ENCODE measurements around the gene AMBP. TPM values are rescaled to one million over a fixed set of nuclear protein-coding genes. Genes with fewer than 3 reads are reported as not detected.

The AMBP gene
- total RNA-seq, 1 experiment from 2014 or later: not detected

DNA sequence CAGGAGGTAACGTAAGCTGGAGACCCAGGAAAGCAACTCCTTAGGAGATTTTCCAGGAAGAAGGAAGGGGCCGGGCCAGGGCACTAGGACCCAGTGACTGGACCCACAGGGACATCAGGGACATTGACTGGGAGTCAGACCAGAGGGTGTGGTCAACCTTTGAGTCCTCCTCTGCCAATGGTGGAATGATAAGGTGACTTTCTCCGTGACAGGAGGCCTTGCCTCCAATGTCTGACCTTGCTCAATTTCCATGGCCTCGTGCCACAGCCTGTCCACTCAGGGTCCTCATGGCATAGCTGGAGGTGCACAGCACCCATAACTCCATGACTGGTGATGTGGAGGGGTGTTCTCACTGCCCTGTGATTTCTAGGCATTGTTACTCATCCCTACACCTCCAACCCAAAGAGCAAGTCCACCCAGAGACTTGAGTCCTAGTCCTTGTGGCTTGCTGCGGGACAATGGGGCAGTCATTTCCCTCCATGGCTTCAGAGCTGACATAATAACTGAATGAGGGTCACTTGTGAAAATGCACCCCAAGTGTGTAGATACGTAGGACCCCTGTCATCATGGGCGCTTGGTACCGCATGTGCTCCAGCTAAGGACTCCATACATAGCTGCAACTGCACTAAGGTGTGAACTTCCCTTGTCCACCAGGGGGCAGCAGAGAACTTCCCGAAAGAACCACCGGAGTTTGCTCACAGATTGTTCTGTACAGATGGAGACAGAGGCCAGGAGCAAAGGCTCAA is 4.1 kb upstream of the AMBP start:
- H3K4me3 ChIP-seq (ENCODE audit: low read length): no peak overlapping the region
- no peak overlapping the region for H3K9ac ChIP-seq (ENCODE audit: low read length)
- no peaks in the 10 kb centered on the region for H3K36me3 ChIP-seq (ENCODE audit: insufficient read depth, low read length)
- no peaks in the 10 kb centered on the region for H3K9me2 ChIP-seq (replicated peaks; ENCODE audit: insufficient read depth, low read length)
- peak; percentile 94 for DNase-seq
- H2AFZ ChIP-seq (ENCODE audit: low read length): no peak overlapping the region
- H3K4me2 ChIP-seq (ENCODE audit: low read depth, low read length, poor library complexity, severe bottlenecking): no peak overlapping the region
- no peaks in the 10 kb centered on the region for H3K9me3 ChIP-seq (ENCODE audit: low read length)
- H3K79me2 ChIP-seq (ENCODE audit: low read length): no peaks in the 10 kb centered on the region
- no peaks in the 10 kb centered on the region for H3K27me3 ChIP-seq (ENCODE audit: low read length)
- H3K27ac ChIP-seq (ENCODE audit: low read length): no peak overlapping the region
- no peaks in the 10 kb centered on the region for H3K4me1 ChIP-seq (ENCODE audit: low read length)
- no peaks in the 10 kb centered on the region for H4K20me1 ChIP-seq (ENCODE audit: insufficient read depth, low read depth, low read length)

DNA sequence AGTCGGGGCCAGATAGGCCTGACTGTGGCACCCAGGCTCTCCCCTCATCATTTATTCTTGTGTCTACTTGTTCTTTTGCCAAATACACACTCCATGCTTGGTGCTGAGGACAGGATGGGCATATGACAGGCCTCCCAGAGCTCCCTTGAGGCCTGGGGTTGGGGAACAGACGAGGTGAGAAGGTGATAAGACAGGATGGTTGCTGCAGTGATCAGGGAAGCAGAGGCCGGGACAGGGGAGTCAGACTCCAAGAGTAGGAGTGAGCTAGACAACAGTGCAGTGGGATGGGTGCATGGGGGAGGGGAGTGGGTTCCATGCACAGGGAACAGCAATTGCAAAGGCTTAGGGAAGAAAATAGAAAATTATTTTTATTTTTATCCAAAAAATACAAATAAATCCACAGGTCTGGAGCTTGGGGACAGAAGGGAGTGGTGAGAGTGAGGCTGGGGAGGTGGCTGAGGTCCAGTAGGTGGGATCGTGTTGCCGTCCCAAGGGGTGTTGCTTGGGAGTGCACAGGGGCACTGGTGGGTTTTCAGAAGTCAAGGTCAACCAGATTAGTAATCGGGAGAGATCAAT is 3.4 kb upstream of the AMBP start:
- Histone ChIP-seq H3K27me3 (ENCODE audit: low read length) (no peaks in the 10 kb centered on the region), H3K9me2 (replicated peaks; ENCODE audit: insufficient read depth, low read length) (no peaks in the 10 kb centered on the region), H3K4me3 (ENCODE audit: low read length) (no peak overlapping the region), H2AFZ (ENCODE audit: low read length) (no peak overlapping the region), H3K9me3 (ENCODE audit: low read length) (no peaks in the 10 kb centered on the region), H3K27ac (ENCODE audit: low read length) (no peak overlapping the region), H3K4me2 (ENCODE audit: low read depth, low read length, poor library complexity, severe bottlenecking) (no peak overlapping the region), H4K20me1 (ENCODE audit: insufficient read depth, low read depth, low read length) (no peaks in the 10 kb centered on the region), H3K9ac (ENCODE audit: low read length) (no peak overlapping the region), H3K79me2 (ENCODE audit: low read length) (no peaks in the 10 kb centered on the region), H3K36me3 (ENCODE audit: insufficient read depth, low read length) (no peaks in the 10 kb centered on the region), H3K4me1 (ENCODE audit: low read length) (no peaks in the 10 kb centered on the region)
- no peak for DNase-seq

DNA sequence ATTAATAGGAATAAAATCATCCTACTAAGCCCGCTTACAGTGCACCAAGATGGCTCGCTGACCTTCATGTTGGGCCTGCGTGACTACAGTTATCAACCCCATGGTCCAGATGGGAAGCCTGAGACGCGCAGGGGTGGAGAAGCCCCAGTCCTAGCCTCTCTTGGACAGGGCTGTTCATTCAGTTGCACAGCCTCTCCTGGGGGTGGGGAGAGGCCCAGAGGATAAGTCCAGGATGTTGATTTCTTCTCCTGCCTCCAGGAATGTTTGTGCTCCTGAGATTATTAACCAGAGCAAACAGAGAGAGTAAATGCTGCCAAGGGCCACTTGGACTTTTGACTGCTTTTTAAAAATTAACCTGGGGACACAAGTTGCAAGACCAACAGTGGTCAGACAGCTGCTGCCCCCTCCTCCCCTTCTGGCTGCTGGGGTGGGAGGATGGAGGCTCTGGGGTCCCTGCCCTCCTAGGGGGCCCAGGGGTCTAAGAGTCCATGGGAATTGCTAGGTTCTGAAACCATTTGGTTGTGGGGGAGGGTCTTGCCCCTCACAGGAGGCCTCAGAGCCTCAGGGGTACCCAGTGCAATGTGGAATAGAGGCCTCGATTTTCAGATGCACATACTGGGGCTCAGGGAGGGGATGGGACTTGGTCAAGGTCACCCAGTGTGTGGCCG is 2.8 kb upstream of the AMBP start:
- no peaks in the 10 kb centered on the region for H3K4me1 ChIP-seq (ENCODE audit: low read length)
- no peak overlapping the region for H2AFZ ChIP-seq (ENCODE audit: low read length)
- H3K9ac ChIP-seq (ENCODE audit: low read length): no peak overlapping the region
- H3K4me3 ChIP-seq (ENCODE audit: low read length): no peak overlapping the region
- no peaks in the 10 kb centered on the region for H3K9me3 ChIP-seq (ENCODE audit: low read length)
- no peak overlapping the region for H3K27ac ChIP-seq (ENCODE audit: low read length)
- H3K27me3 ChIP-seq (ENCODE audit: low read length): no peaks in the 10 kb centered on the region
- H3K4me2 ChIP-seq (ENCODE audit: low read depth, low read length, poor library complexity, severe bottlenecking): no peak overlapping the region
- DNase-seq: no peak
- H3K9me2 ChIP-seq (replicated peaks; ENCODE audit: insufficient read depth, low read length): no peaks in the 10 kb centered on the region
- H4K20me1 ChIP-seq (ENCODE audit: insufficient read depth, low read depth, low read length): no peaks in the 10 kb centered on the region
- H3K79me2 ChIP-seq (ENCODE audit: low read length): no peaks in the 10 kb centered on the region
- H3K36me3 ChIP-seq (ENCODE audit: insufficient read depth, low read length): no peaks in the 10 kb centered on the region

DNA sequence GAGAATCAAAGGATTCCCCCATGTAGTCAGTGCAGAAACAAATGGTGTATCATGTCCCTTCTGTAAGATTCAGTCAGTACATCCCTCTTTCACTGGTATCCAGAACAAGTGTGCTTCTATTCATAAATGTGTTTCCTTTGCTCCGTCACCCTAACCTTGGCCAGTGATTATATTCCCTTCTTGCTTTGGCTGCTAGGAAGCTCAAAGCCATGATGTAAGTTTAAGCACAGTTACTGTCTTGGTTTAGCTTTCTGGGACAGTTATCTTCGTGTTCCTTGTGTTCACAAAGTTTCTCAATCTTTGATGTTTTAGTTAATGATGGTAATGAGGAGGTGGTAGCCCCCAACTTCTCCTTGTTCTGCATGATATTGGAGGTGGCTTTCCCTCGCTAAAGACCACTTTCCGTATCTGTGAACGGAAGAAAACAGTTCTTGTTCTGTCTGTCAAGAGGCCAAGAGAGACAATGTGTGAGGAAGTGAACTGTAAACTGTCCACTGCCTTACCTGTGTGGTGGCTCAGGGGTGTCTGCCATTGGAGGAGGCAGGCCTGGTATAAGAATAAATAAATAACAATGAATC is 2.2 kb upstream of the AMBP start:
- no peak for DNase-seq
- Histone ChIP-seq H3K9me3 (ENCODE audit: low read length) (no peaks in the 10 kb centered on the region), H3K9ac (ENCODE audit: low read length) (no peak overlapping the region), H3K4me2 (ENCODE audit: low read depth, low read length, poor library complexity, severe bottlenecking) (no peak overlapping the region), H4K20me1 (ENCODE audit: insufficient read depth, low read depth, low read length) (no peaks in the 10 kb centered on the region), H3K79me2 (ENCODE audit: low read length) (no peaks in the 10 kb centered on the region), H3K27me3 (ENCODE audit: low read length) (no peaks in the 10 kb centered on the region), H3K27ac (ENCODE audit: low read length) (no peak overlapping the region), H2AFZ (ENCODE audit: low read length) (no peak overlapping the region), H3K4me1 (ENCODE audit: low read length) (no peaks in the 10 kb centered on the region), H3K4me3 (ENCODE audit: low read length) (no peak overlapping the region), H3K36me3 (ENCODE audit: insufficient read depth, low read length) (no peaks in the 10 kb centered on the region), H3K9me2 (replicated peaks; ENCODE audit: insufficient read depth, low read length) (no peaks in the 10 kb centered on the region)

DNA sequence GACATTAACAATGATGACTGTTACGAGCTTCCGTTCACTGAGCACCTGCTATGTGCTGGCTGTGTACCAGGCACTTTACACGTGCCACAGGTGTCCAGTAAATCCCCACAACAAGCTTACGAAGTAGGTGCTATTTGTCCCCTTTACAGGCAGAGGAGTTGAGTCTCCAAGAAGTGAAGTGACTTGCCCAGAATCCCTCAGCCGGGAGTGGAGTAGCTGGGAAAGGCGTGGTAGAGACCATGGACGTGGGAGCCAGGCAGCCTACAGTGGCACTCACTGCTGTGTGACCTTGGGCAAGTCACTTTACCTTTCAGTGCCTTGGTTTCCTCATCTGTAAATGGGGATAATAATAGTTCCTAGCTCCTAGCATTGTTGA is 669 bp upstream of the AMBP start:
- Histone ChIP-seq H3K4me2 (ENCODE audit: low read depth, low read length, poor library complexity, severe bottlenecking) (no peak overlapping the region), H3K4me3 (ENCODE audit: low read length) (no peak overlapping the region), H3K27ac (ENCODE audit: low read length) (no peak overlapping the region), H3K9me2 (replicated peaks; ENCODE audit: insufficient read depth, low read length) (no peaks in the 10 kb centered on the region), H2AFZ (ENCODE audit: low read length) (no peak overlapping the region), H3K9ac (ENCODE audit: low read length) (no peak overlapping the region), H3K9me3 (ENCODE audit: low read length) (no peaks in the 10 kb centered on the region), H4K20me1 (ENCODE audit: insufficient read depth, low read depth, low read length) (no peaks in the 10 kb centered on the region), H3K79me2 (ENCODE audit: low read length) (no peaks in the 10 kb centered on the region), H3K4me1 (ENCODE audit: low read length) (no peaks in the 10 kb centered on the region), H3K36me3 (ENCODE audit: insufficient read depth, low read length) (no peaks in the 10 kb centered on the region), H3K27me3 (ENCODE audit: low read length) (no peaks in the 10 kb centered on the region)
- no peak for DNase-seq

DNA sequence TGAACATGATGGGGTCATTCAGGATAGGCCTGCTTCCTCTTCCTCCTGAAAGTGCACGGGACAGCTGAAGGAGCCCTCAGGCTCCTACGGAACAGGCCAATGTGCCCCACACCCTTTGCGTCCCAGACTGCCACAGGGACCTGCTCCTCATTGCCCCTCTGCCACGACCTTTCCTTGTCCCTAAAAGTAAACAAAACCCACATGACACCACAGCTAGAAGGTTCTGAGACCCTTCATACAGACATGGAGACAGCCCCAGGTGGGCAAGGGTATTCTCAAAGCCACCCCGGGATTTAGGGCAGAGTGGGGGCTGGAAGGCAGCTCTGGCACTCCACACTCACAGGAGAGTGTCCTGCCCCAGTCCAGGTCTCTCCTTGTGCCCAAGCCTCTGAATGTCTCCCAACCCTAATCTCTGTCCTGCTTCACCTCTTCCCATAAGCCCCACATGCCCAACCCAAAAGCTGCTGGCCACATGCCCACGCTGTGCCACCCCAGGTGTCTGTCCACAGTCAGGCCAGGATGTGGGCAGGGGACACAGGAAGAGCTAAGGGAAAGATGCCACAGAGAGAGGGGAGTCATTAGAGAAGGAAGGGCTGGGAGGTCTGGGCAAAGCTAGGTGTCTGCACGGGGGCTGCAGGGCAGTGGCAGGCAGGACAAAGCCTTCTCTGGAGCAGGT is 800 bp downstream of the AMBP start:
- no peaks in the 10 kb centered on the region for H3K79me2 ChIP-seq (ENCODE audit: low read length)
- H3K4me1 ChIP-seq (ENCODE audit: low read length): no peaks in the 10 kb centered on the region
- no peak overlapping the region for H3K9ac ChIP-seq (ENCODE audit: low read length)
- H3K4me3 ChIP-seq (ENCODE audit: low read length): no peak overlapping the region
- no peaks in the 10 kb centered on the region for H3K36me3 ChIP-seq (ENCODE audit: insufficient read depth, low read length)
- H2AFZ ChIP-seq (ENCODE audit: low read length): no peak overlapping the region
- no peak overlapping the region for H3K4me2 ChIP-seq (ENCODE audit: low read depth, low read length, poor library complexity, severe bottlenecking)
- no peak for DNase-seq
- no peak overlapping the region for H3K27ac ChIP-seq (ENCODE audit: low read length)
- H3K9me3 ChIP-seq (ENCODE audit: low read length): no peaks in the 10 kb centered on the region
- H3K27me3 ChIP-seq (ENCODE audit: low read length): no peaks in the 10 kb centered on the region
- no peaks in the 10 kb centered on the region for H4K20me1 ChIP-seq (ENCODE audit: insufficient read depth, low read depth, low read length)
- no peaks in the 10 kb centered on the region for H3K9me2 ChIP-seq (replicated peaks; ENCODE audit: insufficient read depth, low read length)

DNA sequence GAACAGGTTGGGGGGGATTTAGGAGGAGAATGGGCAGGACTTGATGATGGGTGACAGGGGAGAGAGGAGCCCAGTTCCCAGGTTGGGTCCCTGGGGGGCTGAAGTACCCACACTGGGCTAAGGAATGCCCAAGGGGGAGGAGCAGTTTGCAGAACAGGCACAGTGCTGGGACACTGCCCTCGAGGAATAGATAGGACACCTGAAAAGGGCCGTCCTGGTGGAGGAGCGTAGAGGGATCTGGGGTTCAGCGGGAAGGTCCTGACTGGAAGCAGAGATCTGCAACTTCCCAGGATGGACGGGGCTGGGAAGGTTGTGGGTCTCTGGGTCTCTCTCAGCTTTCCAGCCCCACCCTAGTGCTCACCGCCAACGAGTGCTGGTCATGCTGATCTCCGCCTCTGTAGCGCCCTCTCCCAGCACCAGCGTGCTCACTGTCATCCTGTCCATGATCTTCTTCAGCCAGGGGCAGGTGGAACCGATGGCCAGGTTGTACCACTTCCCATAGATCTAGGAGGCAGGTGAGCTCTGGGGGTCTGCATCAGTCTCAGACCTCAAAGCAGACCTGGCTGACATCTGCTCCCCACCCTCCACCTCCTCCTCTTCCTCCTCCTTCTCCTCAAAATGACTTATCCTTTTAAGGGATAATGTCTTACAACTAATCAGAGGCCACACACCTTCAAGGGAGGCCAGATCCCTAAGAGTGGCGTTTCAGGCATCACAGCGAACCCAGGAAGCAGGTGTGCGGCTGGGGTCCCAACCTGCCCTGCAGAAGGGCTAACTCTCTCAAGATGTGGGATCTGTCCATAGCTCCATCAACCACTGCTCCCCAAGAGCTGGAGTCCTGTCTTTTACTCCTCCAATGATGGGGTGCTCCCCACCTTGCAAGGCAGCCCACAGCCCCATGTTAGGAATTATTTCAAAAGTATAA is 1.6 kb downstream of the AMBP start:
- Histone ChIP-seq H2AFZ (ENCODE audit: low read length) (no peak overlapping the region), H3K9me2 (replicated peaks; ENCODE audit: insufficient read depth, low read length) (no peaks in the 10 kb centered on the region), H3K79me2 (ENCODE audit: low read length) (no peaks in the 10 kb centered on the region), H3K27ac (ENCODE audit: low read length) (no peak overlapping the region), H3K9ac (ENCODE audit: low read length) (no peak overlapping the region), H4K20me1 (ENCODE audit: insufficient read depth, low read depth, low read length) (no peaks in the 10 kb centered on the region), H3K4me1 (ENCODE audit: low read length) (no peaks in the 10 kb centered on the region), H3K4me3 (ENCODE audit: low read length) (no peak overlapping the region), H3K36me3 (ENCODE audit: insufficient read depth, low read length) (no peaks in the 10 kb centered on the region), H3K27me3 (ENCODE audit: low read length) (no peaks in the 10 kb centered on the region), H3K4me2 (ENCODE audit: low read depth, low read length, poor library complexity, severe bottlenecking) (no peak overlapping the region), H3K9me3 (ENCODE audit: low read length) (no peaks in the 10 kb centered on the region)
- no peak for DNase-seq

Measured in Karpas-422 (cell line).